ENCODE data around the gene HSD11B1L.
"Not testable (repeated sequence)": the region's sequence is repeated elsewhere in the genome, so short reads cannot be mapped to it uniquely, and the experiment has no call there.

The HSD11B1L gene

GRCh38 chr19:5696196-5697021, 15.6 kb downstream of the HSD11B1L start:
- TF ChIP-seq CTCF (conservative IDR thresholded peaks at IDR 0.05; ENCODE audit: low read depth, low read length), result no peak
- no peak overlapping the region for H3K4me3 ChIP-seq (ENCODE audit: low read length)
- DNase-seq (ENCODE audit: low read depth), result no peak

- DNase-seq (ENCODE audit: low read depth), result no peak
- H3K4me3 ChIP-seq (ENCODE audit: low read length), result no peak overlapping the region
- TF ChIP-seq CTCF (conservative IDR thresholded peaks at IDR 0.05; ENCODE audit: low read depth, low read length), result no peak
These were observed 16.4 kb downstream of the HSD11B1L start for GRCh38 chr19:5697022-5697889.

GRCh38 chr19:5697890-5698634, 17.2 kb downstream of the HSD11B1L start:
- no peak for DNase-seq (ENCODE audit: low read depth)
- H3K4me3 ChIP-seq (ENCODE audit: low read length), result no peak overlapping the region
- no peak for TF ChIP-seq CTCF (conservative IDR thresholded peaks at IDR 0.05; ENCODE audit: low read depth, low read length)

GRCh38 chr19:5698635-5699422, 18.0 kb downstream of the HSD11B1L start:
- no peak for DNase-seq (ENCODE audit: low read depth)
- no peak for TF ChIP-seq CTCF (conservative IDR thresholded peaks at IDR 0.05; ENCODE audit: low read depth, low read length)

GRCh38 chr19:5700455-5701092, 19.7 kb downstream of the HSD11B1L start:
- no peak for DNase-seq (ENCODE audit: low read depth)
- no peak for TF ChIP-seq CTCF (conservative IDR thresholded peaks at IDR 0.05; ENCODE audit: low read depth, low read length)
- no peak overlapping the region for H3K4me3 ChIP-seq (ENCODE audit: low read length)

More at GRCh38 chr19:5698635-5699422, 18.0 kb downstream of the HSD11B1L start:
- no peak overlapping the region for H3K4me3 ChIP-seq (ENCODE audit: low read length)

- not testable (repeated sequence) for DNase-seq (ENCODE audit: low read depth); H3K4me3 ChIP-seq (ENCODE audit: low read length)
These were observed 21.2 kb downstream of the HSD11B1L start for GRCh38 chr19:5702053-5702410.

Data from retinal pigment epithelial cell (primary cell).